HCT116 (cell line): ENCODE data around the gene FILIP1. TPM values are rescaled to one million over a fixed set of nuclear protein-coding genes. Genes with fewer than 3 reads are reported as not detected.

Source experiments
- ATAC-seq: fragments of 200-7000 bp; cut with Tn5 transposase; 2 replicates; pipeline ENCODE4 v1.9.1; 2020; ENCODE audit warnings: mild to moderate bottlenecking, moderate library complexity
- BruUV-seq: library from RNA; stranded (reverse); fragments of 400-500 nt; replicated peaks from 2 replicates; lab custom pipeline; 2021; lab: Mats Ljungman, UMichigan
- CTCF ChIA-PET: fragments of 300-600 bp; sonication (Branson Sonifier 250); formaldehyde crosslinking; loops from one replicate; lab custom pipeline; 2021; ENCODE audit warnings: antibody characterized with exemption; lab: Charles Lee
- POLR2A ChIA-PET: fragments of 300-600, 350-600 bp; sonication (Branson Sonifier 250); formaldehyde crosslinking; loops from one replicate; lab custom pipeline; 2021; ENCODE audit warnings: antibody characterized with exemption; lab: Charles Lee
- RAD21 ChIA-PET, 2 experiments: fragments of 300-600 bp; sonication (Branson Sonifier 250); formaldehyde crosslinking; loops; one replicate each; lab custom pipeline; 2023; ENCODE audit warnings: low total read pairs in 2 of 2; ENCODE audit not compliant: uncharacterized antibody in 2 of 2, unreplicated experiment in 2 of 2, low non-redundant PET in 1 of 2; lab: Charles Lee
- DNase-seq: peaks from one replicate; pipeline ENCODE4 v3.0.0-alpha.2; 2010; ENCODE audit warnings: low read depth, low spot score
- H2AFZ ChIP-seq: fragments of 200-600 bp; shearing (Covaris generic), sonication (generic); 2 replicates; pipeline ENCODE4 v1.6.1; 2017; ENCODE audit warnings: low read depth, mixed run types, mixed read lengths, antibody characterized with exemption, low read length; ENCODE audit not compliant: poor library complexity, severe bottlenecking
- H3K27ac ChIP-seq: 2 replicates; pipeline ENCODE4 v1.5.1; 2012; ENCODE audit warnings: low read depth, low read length
- H3K27me3 ChIP-seq: fragments of 200-600 bp; sonication (generic); 2 replicates; pipeline ENCODE4 v1.6.1; 2016; ENCODE audit warnings: mixed run types, low read length, mixed read lengths; ENCODE audit not compliant: insufficient read depth
- H3K36me3 ChIP-seq, 2 experiments: fragments of 200-500 bp in 1 of 2; fragments of 200-600 bp in 1 of 2; sonication (Bioruptor generic) in 1 of 2; sonication (generic) in 1 of 2; 2 replicates each; pipeline versions ENCODE4 v1.5.1 to v1.6.1; 2014 to 2016; ENCODE audit warnings: low read length in 2 of 2, inconsistent platforms in 1 of 2, mixed read lengths in 1 of 2, mixed run types in 1 of 2; ENCODE audit not compliant: insufficient read depth in 2 of 2, control insufficient read depth in 1 of 2
- H3K4me1 ChIP-seq, 2 experiments: fragments of 200-600 bp in 1 of 2; sonication (generic) in 1 of 2; 2 replicates each; pipeline versions ENCODE4 v1.5.1 to v1.6.1; 2012 to 2017; ENCODE audit warnings: low read length in 2 of 2, inconsistent platforms in 1 of 2, mild to moderate bottlenecking in 1 of 2, mixed read lengths in 1 of 2, mixed run types in 1 of 2, moderate library complexity in 1 of 2; ENCODE audit not compliant: insufficient read depth in 2 of 2, control insufficient read depth in 1 of 2
- H3K4me2 ChIP-seq: fragments of 200-600 bp; sonication (generic); 2 replicates; pipeline ENCODE4 v1.6.1; 2017; ENCODE audit warnings: mixed run types, low read length, mixed read lengths
- H3K4me3 ChIP-seq, 2 experiments: fragments of 200-600 bp in 1 of 2; sonication (generic) in 1 of 2; replicated peaks in 1 of 2; 2 replicates each; pipeline ENCODE4 v1.5.1; 2011 to 2016; ENCODE audit warnings: low read length in 2 of 2, control low read depth in 1 of 2, low read depth in 1 of 2, mild to moderate bottlenecking in 1 of 2, mixed read lengths in 1 of 2, mixed run types in 1 of 2
- H3K79me2 ChIP-seq: fragments of 200-600 bp; sonication (generic); 2 replicates; pipeline ENCODE4 v1.6.1; 2017; ENCODE audit warnings: mild to moderate bottlenecking, mixed run types, low read length, moderate library complexity, mixed read lengths; ENCODE audit not compliant: insufficient read depth
- H3K9ac ChIP-seq: fragments of 200-600 bp; sonication (generic); 2 replicates; pipeline ENCODE4 v1.6.1; 2016; ENCODE audit warnings: low read length, mixed read lengths
- H3K9me2 ChIP-seq: fragments of 200-600 bp; sonication (generic), shearing (Covaris generic); 2 replicates; pipeline ENCODE4 v1.6.1; 2017; ENCODE audit warnings: mixed run types, mild to moderate bottlenecking, moderate library complexity; ENCODE audit not compliant: insufficient read depth
- H3K9me3 ChIP-seq, 2 experiments: fragments of 200-500 bp in 1 of 2; fragments of 200-600 bp in 1 of 2; sonication (Bioruptor generic) in 1 of 2; sonication (generic) in 1 of 2; 2 replicates each; pipeline ENCODE4 v1.6.1; 2014 to 2017; ENCODE audit warnings: low read length in 2 of 2, mixed read lengths in 2 of 2, inconsistent platforms in 1 of 2, low read depth in 1 of 2, mild to moderate bottlenecking in 1 of 2, mixed run types in 1 of 2, moderate library complexity in 1 of 2; ENCODE audit not compliant: control insufficient read depth in 1 of 2, insufficient read depth in 1 of 2
- H4K20me1 ChIP-seq: fragments of 200-600 bp; sonication (generic), shearing (Covaris generic); 2 replicates; pipeline ENCODE4 v1.6.1; 2017; ENCODE audit warnings: mixed run types, mild to moderate bottlenecking, moderate library complexity; ENCODE audit not compliant: insufficient read depth
- CEBPB ChIP-seq: IDR thresholded peaks from 2 replicates; pipeline ENCODE4 v1.6.1; 2012; ENCODE audit warnings: low read depth
- FOSL1 ChIP-seq: IDR thresholded peaks from 2 replicates; pipeline ENCODE4 v1.6.1; 2012; ENCODE audit warnings: low read depth
- JUND ChIP-seq: IDR thresholded peaks from 2 replicates; pipeline ENCODE4 v1.6.1; 2012
- POLR2A ChIP-seq: IDR thresholded peaks from 2 replicates; pipeline ENCODE4 v1.7.0; 2011; ENCODE audit warnings: borderline replicate concordance; ENCODE audit not compliant: insufficient read depth, insufficient read length; ENCODE audit errors: extremely low read depth
- POLR2AphosphoS5 ChIP-seq: IDR thresholded peaks from 2 replicates; pipeline ENCODE4 v1.6.1; 2011; ENCODE audit warnings: mild to moderate bottlenecking, low read depth, low read length, moderate library complexity
- RAD21 ChIP-seq: IDR thresholded peaks from 2 replicates; pipeline ENCODE4 v1.6.1; 2012; ENCODE audit warnings: low read depth, mild to moderate bottlenecking
- SP1 ChIP-seq: IDR thresholded peaks from 2 replicates; pipeline ENCODE4 v1.6.1; 2012; ENCODE audit warnings: low read depth
- YY1 ChIP-seq: IDR thresholded peaks from 2 replicates; pipeline ENCODE4 v1.6.1; 2011; ENCODE audit warnings: low read length, low read depth, moderate library complexity, mild to moderate bottlenecking; ENCODE audit not compliant: insufficient replicate concordance; ENCODE audit errors: extremely low read depth
- ZFX ChIP-seq: fragments of 450-650 bp; IDR thresholded peaks from 2 replicates; pipeline ENCODE4 v1.6.1; 2017
- ZNF274 ChIP-seq: fragments of 200-500 bp; sonication (Bioruptor generic); IDR thresholded peaks from 2 replicates; pipeline ENCODE4 v1.6.1; 2014; ENCODE audit warnings: mild to moderate bottlenecking, low read depth, low read length, inconsistent platforms
- intact Hi-C: fragments of 100-400 bp; cut with micrococcal nuclease; formaldehyde crosslinking; loops from 2 replicates; pipeline ENCODE4 v1.10.0; 2022
- total RNA-seq: library from RNA; stranded (reverse); gene quantifications from one replicate; pipeline ENCODE4 v1.2.1, GENCODE V29; 2021; ENCODE audit not compliant: unreplicated experiment
- TF ChIP-seq, protein P1 (sequence below): IDR thresholded peaks from 2 replicates; pipeline ENCODE4 v1.6.1; 2011; ENCODE audit warnings: mild to moderate bottlenecking, low read length, moderate library complexity; ENCODE audit not compliant: insufficient replicate concordance; ENCODE audit errors: extremely low read depth
- TF ChIP-seq, protein P2 (sequence below): IDR thresholded peaks from 2 replicates; pipeline ENCODE4 v1.6.1; 2012; ENCODE audit warnings: low read depth
- TF ChIP-seq, protein P3 (sequence below): IDR thresholded peaks from 2 replicates; pipeline ENCODE4 v1.6.1; 2012

The FILIP1 gene
- total RNA-seq, 1 experiment from 2014 or later, result 0.05 TPM

DNA sequence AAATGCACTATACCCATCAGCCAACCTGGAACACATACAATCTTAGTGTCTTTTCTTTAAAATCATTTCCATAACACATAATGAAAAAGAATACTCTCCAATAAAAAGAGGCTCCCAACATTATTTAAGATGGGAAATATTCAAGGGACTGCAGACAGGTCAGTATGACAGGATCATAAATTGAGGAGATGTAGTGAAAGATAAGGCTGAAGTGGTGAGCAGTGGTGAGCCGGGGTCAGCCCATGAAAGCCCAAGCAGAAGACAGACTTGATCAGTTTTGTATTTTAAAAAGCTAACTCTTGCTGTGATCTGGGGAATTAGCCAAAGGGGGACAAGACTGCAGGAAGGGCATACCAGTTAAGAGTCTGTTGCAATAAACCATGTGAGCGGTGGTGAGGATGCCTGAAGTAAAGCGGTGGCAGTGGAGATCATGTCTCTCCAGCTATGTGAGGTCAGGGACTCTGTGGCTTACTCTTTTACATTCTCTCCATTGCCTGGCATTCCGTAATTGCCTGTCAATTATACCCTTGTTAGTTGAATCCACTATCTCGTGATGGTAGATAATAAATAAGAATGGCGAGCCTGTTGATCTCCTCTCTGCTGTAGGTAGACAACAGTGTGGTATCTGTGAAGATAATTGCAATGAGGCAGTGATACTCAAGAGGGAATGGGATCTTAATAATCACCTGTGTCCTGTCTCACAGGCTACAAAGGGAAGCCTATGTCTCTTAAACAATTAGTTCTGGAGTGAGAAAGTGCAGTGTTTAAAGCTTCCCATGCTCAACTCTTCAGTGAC is 97.4 kb downstream of the FILIP1 start:
- DNase-seq, result no peak
- CTCF ChIA-PET, result no interaction called here
- intact Hi-C loops, result no loop called here

More for the DNA sequence above, 97.4 kb downstream of the FILIP1 start:
- Histone ChIP-seq H4K20me1 (no peaks in the 10 kb centered on the region), H3K27me3 (no peaks in the 10 kb centered on the region)
- RAD21 ChIA-PET, result no interaction called here
- TF ChIP-seq YY1 (no peak), ZFX (no peak), RAD21 (no peak), CEBPB (no peak), ZNF274 (no peak), SP1 (no peak), FOSL1 (no peak), POLR2A (no peak), JUND (no peak), POLR2AphosphoS5 (no peak)
- TF ChIP-seq, protein P1, sequence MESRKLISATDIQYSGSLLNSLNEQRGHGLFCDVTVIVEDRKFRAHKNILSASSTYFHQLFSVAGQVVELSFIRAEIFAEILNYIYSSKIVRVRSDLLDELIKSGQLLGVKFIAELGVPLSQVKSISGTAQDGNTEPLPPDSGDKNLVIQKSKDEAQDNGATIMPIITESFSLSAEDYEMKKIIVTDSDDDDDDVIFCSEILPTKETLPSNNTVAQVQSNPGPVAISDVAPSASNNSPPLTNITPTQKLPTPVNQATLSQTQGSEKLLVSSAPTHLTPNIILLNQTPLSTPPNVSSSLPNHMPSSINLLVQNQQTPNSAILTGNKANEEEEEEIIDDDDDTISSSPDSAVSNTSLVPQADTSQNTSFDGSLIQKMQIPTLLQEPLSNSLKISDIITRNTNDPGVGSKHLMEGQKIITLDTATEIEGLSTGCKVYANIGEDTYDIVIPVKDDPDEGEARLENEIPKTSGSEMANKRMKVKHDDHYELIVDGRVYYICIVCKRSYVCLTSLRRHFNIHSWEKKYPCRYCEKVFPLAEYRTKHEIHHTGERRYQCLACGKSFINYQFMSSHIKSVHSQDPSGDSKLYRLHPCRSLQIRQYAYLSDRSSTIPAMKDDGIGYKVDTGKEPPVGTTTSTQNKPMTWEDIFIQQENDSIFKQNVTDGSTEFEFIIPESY, result no peak
- TF ChIP-seq, protein P2, sequence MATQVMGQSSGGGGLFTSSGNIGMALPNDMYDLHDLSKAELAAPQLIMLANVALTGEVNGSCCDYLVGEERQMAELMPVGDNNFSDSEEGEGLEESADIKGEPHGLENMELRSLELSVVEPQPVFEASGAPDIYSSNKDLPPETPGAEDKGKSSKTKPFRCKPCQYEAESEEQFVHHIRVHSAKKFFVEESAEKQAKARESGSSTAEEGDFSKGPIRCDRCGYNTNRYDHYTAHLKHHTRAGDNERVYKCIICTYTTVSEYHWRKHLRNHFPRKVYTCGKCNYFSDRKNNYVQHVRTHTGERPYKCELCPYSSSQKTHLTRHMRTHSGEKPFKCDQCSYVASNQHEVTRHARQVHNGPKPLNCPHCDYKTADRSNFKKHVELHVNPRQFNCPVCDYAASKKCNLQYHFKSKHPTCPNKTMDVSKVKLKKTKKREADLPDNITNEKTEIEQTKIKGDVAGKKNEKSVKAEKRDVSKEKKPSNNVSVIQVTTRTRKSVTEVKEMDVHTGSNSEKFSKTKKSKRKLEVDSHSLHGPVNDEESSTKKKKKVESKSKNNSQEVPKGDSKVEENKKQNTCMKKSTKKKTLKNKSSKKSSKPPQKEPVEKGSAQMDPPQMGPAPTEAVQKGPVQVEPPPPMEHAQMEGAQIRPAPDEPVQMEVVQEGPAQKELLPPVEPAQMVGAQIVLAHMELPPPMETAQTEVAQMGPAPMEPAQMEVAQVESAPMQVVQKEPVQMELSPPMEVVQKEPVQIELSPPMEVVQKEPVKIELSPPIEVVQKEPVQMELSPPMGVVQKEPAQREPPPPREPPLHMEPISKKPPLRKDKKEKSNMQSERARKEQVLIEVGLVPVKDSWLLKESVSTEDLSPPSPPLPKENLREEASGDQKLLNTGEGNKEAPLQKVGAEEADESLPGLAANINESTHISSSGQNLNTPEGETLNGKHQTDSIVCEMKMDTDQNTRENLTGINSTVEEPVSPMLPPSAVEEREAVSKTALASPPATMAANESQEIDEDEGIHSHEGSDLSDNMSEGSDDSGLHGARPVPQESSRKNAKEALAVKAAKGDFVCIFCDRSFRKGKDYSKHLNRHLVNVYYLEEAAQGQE, result no peak
- TF ChIP-seq, protein P3, sequence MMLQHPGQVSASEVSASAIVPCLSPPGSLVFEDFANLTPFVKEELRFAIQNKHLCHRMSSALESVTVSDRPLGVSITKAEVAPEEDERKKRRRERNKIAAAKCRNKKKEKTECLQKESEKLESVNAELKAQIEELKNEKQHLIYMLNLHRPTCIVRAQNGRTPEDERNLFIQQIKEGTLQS, result no peak
- TF ChIP-seq, all 23 proteins: peak for 0
- Histone ChIP-seq H3K9ac (no peak overlapping the region), H3K4me2 (no peak overlapping the region), H3K4me3 (no peak overlapping the region), H3K36me3 (no peaks in the 10 kb centered on the region), H2AFZ (no peak overlapping the region), H3K4me1 (no peaks in the 10 kb centered on the region), H3K9me3 (no peaks in the 10 kb centered on the region), H3K79me2 (no peaks in the 10 kb centered on the region), H3K9me2 (no peaks in the 10 kb centered on the region), H3K27ac (no peak overlapping the region)
- POLR2A ChIA-PET, result no interaction called here
- no TSS peak for BruUV-seq
- no peak for ATAC-seq
